ENCODE measurements around the gene ARHGDIG.

Gene ARHGDIG

GRCh38 chr16:280991-281659, 734 bp downstream of the ARHGDIG start:
- no peak for DNase-seq (ENCODE audit: low read depth in 2 of 2)

DNA sequence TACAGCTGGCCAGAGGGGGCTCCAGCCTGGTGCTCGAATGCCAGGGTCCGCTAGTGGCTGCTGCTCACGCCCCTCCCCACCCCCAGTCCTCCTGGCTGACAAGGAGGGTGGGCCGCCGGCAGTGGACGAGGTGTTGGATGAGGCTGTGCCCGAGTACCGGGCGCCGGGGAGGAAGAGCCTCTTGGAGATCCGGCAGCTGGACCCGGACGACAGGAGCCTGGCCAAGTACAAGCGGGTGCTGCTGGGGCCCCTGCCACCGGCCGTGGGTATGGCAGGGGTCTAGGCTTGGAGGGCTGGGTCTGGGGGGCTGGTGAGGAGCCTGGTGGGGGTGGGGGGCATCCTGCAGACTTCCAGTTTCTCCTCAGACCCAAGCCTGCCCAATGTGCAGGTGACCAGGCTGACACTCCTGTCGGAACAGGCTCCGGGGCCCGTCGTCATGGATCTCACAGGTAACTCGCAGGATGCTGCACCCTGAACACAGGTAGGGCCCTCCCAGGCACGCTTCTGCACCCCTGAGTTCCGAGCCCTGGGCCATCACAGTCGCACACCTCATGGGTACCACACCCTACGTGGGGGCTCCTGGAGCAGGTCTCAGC, 1.4 kb downstream of the ARHGDIG start:
- no peak for DNase-seq (ENCODE audit: low read depth in 2 of 2)

- DNase-seq (ENCODE audit: low read depth in 2 of 2) = no peak
These were observed 2.1 kb downstream of the ARHGDIG start for GRCh38 chr16:282491-282890.

- no peak for DNase-seq (ENCODE audit: low read depth in 2 of 2)
These were observed 2.8 kb downstream of the ARHGDIG start, which contains the start of gene PDIA2 for GRCh38 chr16:283033-283805. TSS of gene PDIA2 (plus strand) at chr16:283164. CDS start at chr16:283170, 6 bp downstream.

- no peak for DNase-seq (ENCODE audit: low read depth in 2 of 2)
These were observed 4.1 kb downstream of the ARHGDIG start for GRCh38 chr16:284204-285120.

GRCh38 chr16:285146-286055, 5.0 kb downstream of the ARHGDIG start:
- DNase-seq (ENCODE audit: low read depth in 2 of 2) = no peak

- no peak for DNase-seq (ENCODE audit: low read depth in 2 of 2)
These were observed 6.3 kb downstream of the ARHGDIG start for GRCh38 chr16:286491-287297.

GRCh38 chr16:287298-287811, 7.0 kb downstream of the ARHGDIG start:
- no peak for DNase-seq (ENCODE audit: low read depth in 2 of 2)

DNA sequence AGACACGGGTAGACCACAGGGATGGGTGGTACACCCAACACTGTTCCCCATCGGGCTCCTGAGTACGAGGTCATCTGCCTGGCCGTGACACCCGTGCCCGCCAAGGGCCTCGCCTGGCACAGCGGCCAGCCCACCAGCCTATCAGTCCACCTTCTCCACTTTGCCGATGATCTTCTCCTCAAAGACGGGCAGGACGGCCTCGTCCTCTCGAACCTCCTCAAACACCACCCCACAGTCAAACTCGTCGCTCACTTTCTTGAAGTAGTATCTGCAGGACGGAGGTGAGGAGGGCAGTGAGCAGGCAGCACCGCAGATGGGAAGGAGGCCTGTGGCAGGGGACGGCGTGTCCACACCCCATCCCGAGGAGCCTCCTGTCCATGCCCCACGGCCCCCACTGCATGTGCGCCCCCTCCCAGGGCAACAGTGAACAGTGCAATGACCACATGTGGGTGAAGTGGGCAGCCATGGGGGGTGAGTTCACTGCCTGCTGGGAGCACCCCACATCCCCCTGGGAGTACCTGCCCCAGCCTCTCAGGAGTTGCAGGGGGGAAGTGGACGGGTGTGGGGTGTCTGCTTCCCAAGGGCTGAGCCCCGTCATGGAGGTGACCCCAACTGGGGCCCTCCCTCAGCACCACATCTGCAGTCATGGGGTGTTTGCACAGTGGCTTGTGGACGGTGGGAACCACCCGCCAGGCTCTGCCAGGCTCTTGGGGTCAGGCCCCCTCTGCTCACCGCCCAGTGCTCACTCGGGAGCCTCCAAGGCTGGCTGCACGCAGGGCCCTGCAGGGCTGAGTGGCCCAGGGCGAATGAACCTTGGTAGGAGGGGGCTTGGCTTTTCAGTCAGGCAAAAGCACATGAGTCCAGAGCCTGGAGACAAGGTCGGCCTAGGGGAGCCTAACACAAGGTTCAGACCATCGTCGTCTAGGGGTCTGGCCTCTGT, 7.9 kb downstream of the ARHGDIG start:
- DNase-seq (ENCODE audit: low read depth in 2 of 2) = no peak

GRCh38 chr16:289395-289997, 9.1 kb downstream of the ARHGDIG start:
- DNase-seq (ENCODE audit: low read depth in 2 of 2) = no peak

DNA sequence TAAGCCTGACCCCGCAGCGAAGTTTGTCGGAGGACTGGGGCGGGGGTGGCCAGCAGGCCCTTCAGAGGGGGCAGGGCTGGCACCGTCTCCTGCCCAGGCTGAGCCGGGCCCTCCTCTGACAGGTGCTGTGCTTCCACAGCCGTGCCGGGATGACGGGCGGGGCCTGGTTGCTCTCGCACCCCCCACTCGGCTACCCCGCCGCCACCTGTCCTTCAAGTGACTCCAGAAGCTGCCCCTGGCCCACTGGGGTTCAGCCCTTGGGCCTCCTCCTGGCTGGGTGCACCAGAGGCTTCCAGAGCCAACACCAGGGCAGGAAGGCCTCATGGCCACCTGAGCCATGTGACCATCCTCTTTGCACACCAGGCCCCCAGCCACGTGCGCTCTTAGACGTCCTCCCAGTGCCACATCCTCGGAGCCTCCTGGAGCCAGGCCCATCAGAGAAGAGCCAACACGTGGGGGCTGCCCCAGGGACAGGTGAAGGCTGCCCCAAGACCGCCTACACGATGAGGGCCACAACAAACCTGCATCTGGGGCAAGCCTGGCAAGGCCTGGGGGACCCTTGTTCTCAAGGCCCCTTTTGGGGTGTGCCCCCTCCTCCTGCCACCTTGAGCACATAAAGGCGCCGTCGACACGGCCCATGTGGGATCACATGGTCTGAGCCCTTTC, 9.8 kb downstream of the ARHGDIG start:
- DNase-seq (ENCODE audit: low read depth in 2 of 2) = no peak

- DNase-seq (ENCODE audit: low read depth in 2 of 2) = no peak
These were observed 10.5 kb downstream of the ARHGDIG start for GRCh38 chr16:290681-291405.

DNA sequence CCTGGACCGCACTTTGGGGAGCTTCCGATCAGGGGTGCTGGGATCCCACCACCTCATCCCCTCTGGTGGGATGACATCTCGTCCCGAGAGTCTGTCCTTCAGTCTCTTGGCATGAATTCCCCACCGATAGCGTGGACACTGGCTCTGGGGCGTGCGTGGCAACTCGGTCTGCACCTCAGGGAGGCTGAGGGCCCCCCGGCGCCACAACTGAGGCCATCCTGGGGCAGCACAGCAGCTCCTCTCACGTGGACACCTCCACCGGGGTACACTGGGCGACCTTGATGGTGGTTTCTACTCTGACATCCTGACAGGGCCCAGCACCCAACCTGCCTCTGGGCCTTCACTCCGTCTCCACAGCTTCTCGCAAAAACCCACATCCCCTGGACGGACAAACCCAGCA, 11.1 kb downstream of the ARHGDIG start:
- no peak for DNase-seq (ENCODE audit: low read depth in 2 of 2)

GRCh38 chr16:293043-293775, 12.8 kb downstream of the ARHGDIG start:
- DNase-seq (ENCODE audit: low read depth in 2 of 2) = no peak

DNA sequence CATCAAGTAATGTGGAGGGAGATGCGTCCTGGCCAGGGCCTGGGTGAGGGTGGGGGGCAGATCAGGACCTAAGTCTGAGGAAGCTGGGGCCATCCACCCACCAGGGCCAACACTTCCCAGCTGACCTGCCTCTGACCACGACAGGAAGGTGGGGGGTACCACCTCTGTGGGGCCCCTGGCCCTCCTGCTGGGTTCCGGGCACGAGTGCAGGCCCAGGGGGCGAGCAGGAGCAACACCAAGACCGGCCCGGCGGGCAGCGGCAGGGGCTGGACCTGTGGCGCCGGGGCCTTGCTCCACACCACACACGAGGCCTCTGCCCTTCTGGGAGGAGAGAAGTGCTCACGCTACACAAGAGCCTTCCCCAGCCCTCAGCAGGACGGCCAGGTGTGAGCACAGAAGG, 15.9 kb downstream of the ARHGDIG start:
- no peak for DNase-seq (ENCODE audit: low read depth in 2 of 2)

DNA sequence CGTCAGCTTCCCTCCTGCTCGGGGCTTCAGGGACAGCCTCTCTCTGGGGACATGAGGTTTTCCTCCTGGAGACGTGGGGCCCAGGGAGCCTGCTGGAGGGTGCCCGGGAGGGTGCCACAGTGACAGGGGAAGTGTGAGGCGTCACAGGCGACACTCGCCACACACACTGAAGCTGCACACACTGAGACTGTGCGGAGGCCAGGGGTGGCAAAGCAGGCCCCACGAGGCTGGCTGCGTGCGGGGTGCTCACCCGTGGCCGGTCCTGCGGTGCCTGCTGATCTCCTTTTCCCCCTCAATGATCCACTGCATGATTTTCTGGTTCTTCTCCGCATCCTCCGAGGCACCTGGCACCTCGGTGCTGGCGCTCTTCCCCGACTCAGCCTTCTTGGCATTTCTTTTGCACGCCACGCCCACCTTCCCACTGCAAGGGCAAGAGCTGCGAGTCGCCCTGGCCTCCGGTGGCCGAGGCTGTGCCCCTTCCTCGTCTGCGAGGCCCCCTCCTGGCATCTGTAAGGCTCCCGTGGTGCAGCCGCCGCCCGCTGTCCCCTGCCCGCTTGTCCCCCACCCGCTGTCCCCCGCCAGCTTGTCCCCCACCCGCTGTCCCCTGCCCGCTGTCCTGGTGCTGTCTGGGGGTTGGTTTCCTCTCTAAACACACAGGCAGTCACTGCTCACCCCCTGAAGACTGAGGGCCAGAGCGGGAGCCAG, 16.6 kb downstream of the ARHGDIG start:
- no peak for DNase-seq (ENCODE audit: low read depth in 2 of 2)

All from stimulated activated CD8-positive, alpha-beta memory T cell treated with anti-CD3 and anti-CD28 coated beads, Interleukin-15, amount 100 ng/mL, for 4 hours (primary cell).